Body of pancreas (tissue), 4 donors: ENCODE results near the gene MEN1.

ENCODE experiments used
- POLR2A ChIP-seq, 3 donors: fragments of 450-650 bp; IDR thresholded peaks; one replicate each; pipeline ENCODE4 v1.6.1; 2016; ENCODE audit warnings: antibody characterized with exemption in 3 of 3, mild to moderate bottlenecking in 2 of 3
- TF ChIP-seq, protein P1 (sequence below), 7 experiments: fragments of 450-650 bp in 4 of 7; fragments of 200-600 bp in 3 of 7; sonication (generic) in 3 of 7; IDR thresholded peaks; one replicate each; pipeline ENCODE4 v1.5.1; 2016 to 2019; ENCODE audit warnings: antibody characterized with exemption in 7 of 7

DNA sequence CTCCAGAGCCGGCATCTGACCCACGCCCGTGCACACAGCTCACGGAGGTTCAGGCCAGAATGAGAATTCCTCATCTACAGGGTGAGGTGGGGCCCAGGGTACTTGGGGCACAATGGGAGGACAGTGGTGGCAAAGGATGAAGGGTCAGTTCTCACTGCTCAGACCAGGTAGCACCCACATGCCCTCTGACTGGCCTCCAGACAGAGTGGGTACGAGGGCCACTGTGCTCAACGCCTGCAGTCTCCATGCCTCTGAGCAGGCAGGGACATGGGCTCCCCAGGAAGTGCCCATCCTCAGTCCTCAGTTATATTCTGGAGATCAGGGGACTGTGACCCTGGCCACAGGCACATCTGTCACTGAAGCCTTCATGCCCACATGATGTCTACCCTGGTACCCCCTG, 47.1 kb upstream of the MEN1 start:
- TF ChIP-seq POLR2A (IDR thresholded peaks at IDR 0.05): no peak
- TF ChIP-seq, protein P1, sequence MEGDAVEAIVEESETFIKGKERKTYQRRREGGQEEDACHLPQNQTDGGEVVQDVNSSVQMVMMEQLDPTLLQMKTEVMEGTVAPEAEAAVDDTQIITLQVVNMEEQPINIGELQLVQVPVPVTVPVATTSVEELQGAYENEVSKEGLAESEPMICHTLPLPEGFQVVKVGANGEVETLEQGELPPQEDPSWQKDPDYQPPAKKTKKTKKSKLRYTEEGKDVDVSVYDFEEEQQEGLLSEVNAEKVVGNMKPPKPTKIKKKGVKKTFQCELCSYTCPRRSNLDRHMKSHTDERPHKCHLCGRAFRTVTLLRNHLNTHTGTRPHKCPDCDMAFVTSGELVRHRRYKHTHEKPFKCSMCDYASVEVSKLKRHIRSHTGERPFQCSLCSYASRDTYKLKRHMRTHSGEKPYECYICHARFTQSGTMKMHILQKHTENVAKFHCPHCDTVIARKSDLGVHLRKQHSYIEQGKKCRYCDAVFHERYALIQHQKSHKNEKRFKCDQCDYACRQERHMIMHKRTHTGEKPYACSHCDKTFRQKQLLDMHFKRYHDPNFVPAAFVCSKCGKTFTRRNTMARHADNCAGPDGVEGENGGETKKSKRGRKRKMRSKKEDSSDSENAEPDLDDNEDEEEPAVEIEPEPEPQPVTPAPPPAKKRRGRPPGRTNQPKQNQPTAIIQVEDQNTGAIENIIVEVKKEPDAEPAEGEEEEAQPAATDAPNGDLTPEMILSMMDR (IDR thresholded peaks at IDR 0.05): no peak
